Smooth muscle cell (in vitro differentiated cells): ENCODE results near the gene DCLK3. TPM values are rescaled to one million over a fixed set of nuclear protein-coding genes. Genes with fewer than 3 reads are reported as not detected.
A peak's percentile ranks its signal among the peaks of the same experiment; 100 is the strongest.

Experiments used
- DNase-seq: peaks from one replicate; lab custom pipeline; 2025; ENCODE audit not compliant: unreplicated experiment; lab: John Stamatoyannopoulos, UW
- H2AFZ ChIP-seq: fragments of 200-600 bp; sonication (generic); 2 replicates; pipeline ENCODE4 v1.6.0; 2016; ENCODE audit warnings: antibody characterized with exemption, low read depth, mild to moderate bottlenecking
- H3F3A ChIP-seq: fragments of 200-600 bp; sonication (generic); 2 replicates; pipeline ENCODE4 v1.6.0; 2017; ENCODE audit warnings: antibody characterized with exemption, low read depth
- H3K27ac ChIP-seq: fragments of 200-600 bp; sonication (generic); 2 replicates; pipeline ENCODE4 v1.5.1; 2016; ENCODE audit warnings: low read depth, mild to moderate bottlenecking
- H3K27me3 ChIP-seq: fragments of 200-600 bp; sonication (generic); 2 replicates; pipeline ENCODE4 v1.6.1; 2016; ENCODE audit warnings: low read depth, mild to moderate bottlenecking
- H3K36me3 ChIP-seq: fragments of 200-600 bp; sonication (generic); 2 replicates; pipeline ENCODE4 v1.5.1; 2016; ENCODE audit warnings: low read depth
- H3K4me1 ChIP-seq: fragments of 200-600 bp; sonication (generic); 2 replicates; pipeline ENCODE4 v1.5.1; 2016; ENCODE audit warnings: low read depth
- H3K4me2 ChIP-seq: fragments of 200-600 bp; sonication (generic); 2 replicates; pipeline ENCODE4 v1.6.0; 2016; ENCODE audit warnings: mild to moderate bottlenecking
- H3K4me3 ChIP-seq: fragments of 200-600 bp; sonication (generic); 2 replicates; pipeline ENCODE4 v1.5.1; 2016; ENCODE audit warnings: mild to moderate bottlenecking
- H3K79me2 ChIP-seq: fragments of 200-600 bp; sonication (generic); 2 replicates; pipeline ENCODE4 v1.6.0; 2016; ENCODE audit warnings: low read depth, mild to moderate bottlenecking
- H3K9ac ChIP-seq: fragments of 200-600 bp; sonication (generic); 2 replicates; pipeline ENCODE4 v1.6.0; 2016; ENCODE audit warnings: low read depth
- H3K9me3 ChIP-seq: fragments of 200-600 bp; sonication (generic); replicated peaks from 2 replicates; pipeline ENCODE4 v1.5.1; 2016; ENCODE audit warnings: low read depth
- H4K20me1 ChIP-seq: fragments of 200-600 bp; sonication (generic); 2 replicates; pipeline ENCODE4 v1.6.0; 2016; ENCODE audit warnings: low read depth
- WGBS: methylation state at CpG from one replicate; pipeline ENCODE4 v1.1.7; 2016; ENCODE audit warnings: low lambda C conversion rate; 5-methylcytosine and 5-hydroxymethylcytosine counted together
- polyA plus RNA-seq: library from polyadenylated mRNA; unstranded; fragments of >200 nt; fragmentation: Nextera tagmentation; extraction: Ambion mirVana; gene quantifications from 2 replicates; pipeline ENCODE4 v1.2.1, GENCODE V29; 2016
- total RNA-seq: library from RNA; depleted of rRNA; stranded (reverse); fragments of >200 nt; gene quantifications from 2 replicates; pipeline ENCODE4 v1.2.3, GENCODE V29; 2014
- TF ChIP-seq, protein P1 (sequence below): fragments of 200-600 bp; sonication (generic); IDR thresholded peaks from 2 replicates; pipeline ENCODE4 v1.5.1; 2017; ENCODE audit warnings: borderline replicate concordance, mild to moderate bottlenecking, antibody characterized with exemption; ENCODE audit not compliant: insufficient read depth, poor library complexity, severe bottlenecking

DCLK3 gene
- total and polyA plus RNA-seq, 2 experiments from 2014 or later = not detected

DNA sequence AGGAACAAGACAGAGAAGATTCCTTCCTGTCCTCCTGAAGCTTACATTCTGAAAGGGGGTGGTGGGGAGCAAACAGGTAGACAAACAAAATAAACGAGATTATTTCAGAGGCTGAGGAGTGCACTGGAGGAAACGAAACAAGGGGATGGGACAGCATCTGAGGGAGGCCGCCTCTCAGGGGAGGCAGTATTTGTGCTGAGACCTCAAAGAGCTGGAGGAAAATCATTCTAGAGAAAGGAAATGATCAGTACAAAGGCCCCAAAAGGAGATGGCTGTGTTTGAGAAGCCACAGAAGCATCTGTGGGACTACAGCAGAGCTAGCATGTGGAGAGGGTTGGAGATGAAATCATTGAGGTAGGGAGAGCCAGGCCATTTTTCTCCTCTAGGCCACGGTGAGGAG is 55.1 kb downstream of the DCLK3 start:
- H3K27ac ChIP-seq = no peak overlapping the region
- no peak for DNase-seq
- H3K27me3 ChIP-seq = peaks cover 11% of the 10 kb centered on the region
- no peaks in the 10 kb centered on the region for H3K36me3 ChIP-seq
- H3F3A ChIP-seq = no peaks in the 10 kb centered on the region
- no peak overlapping the region for H3K4me2 ChIP-seq
- TF ChIP-seq, protein P1, sequence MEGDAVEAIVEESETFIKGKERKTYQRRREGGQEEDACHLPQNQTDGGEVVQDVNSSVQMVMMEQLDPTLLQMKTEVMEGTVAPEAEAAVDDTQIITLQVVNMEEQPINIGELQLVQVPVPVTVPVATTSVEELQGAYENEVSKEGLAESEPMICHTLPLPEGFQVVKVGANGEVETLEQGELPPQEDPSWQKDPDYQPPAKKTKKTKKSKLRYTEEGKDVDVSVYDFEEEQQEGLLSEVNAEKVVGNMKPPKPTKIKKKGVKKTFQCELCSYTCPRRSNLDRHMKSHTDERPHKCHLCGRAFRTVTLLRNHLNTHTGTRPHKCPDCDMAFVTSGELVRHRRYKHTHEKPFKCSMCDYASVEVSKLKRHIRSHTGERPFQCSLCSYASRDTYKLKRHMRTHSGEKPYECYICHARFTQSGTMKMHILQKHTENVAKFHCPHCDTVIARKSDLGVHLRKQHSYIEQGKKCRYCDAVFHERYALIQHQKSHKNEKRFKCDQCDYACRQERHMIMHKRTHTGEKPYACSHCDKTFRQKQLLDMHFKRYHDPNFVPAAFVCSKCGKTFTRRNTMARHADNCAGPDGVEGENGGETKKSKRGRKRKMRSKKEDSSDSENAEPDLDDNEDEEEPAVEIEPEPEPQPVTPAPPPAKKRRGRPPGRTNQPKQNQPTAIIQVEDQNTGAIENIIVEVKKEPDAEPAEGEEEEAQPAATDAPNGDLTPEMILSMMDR = no peak
- no peaks in the 10 kb centered on the region for H4K20me1 ChIP-seq
- no peaks in the 10 kb centered on the region for H3K9me3 ChIP-seq
- H3K9ac ChIP-seq = no peak overlapping the region
- no peak overlapping the region for H2AFZ ChIP-seq
- no peak overlapping the region for H3K4me3 ChIP-seq
- H3K4me1 ChIP-seq = no peaks in the 10 kb centered on the region
- no peaks in the 10 kb centered on the region for H3K79me2 ChIP-seq
- WGBS = 87% methylated on average over 4 of the region's 4 CpGs

DNA sequence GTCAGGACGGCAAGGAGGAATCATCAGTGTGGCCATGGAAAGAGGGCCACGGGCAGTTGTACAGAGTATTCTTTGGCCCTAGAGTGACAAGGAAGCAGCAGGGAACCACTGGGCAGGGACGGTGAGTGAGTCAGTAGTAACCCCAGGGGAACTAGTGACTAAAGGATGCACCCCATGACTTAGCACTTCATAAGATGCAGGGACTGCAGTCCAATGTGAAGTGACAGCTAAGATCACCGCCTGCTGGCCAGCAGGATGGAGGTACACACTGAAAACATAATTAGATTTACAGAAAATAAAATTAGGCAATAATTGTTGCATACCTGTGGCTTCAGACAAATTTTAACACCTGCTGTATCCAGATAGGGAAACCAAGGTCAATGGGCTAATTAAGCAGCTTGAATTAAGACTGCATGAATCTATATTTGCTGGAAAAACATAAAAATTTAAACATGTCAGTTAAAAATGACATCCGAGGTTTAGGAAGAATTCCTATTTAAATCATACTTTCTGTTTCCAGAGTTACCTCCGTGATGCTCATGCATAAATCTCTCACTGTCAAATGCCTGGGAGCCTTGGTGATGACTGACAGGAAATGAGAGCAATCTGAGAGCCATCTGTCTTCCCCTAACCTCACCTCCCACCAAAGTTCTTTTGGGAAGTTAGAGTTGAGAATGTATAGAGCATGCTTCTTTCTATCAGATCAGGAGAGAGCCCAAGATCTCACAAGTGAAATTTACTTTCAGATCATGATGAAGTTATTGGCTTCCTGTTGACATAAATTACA is 56.5 kb downstream of the DCLK3 start:
- Histone ChIP-seq H3K4me3 (no peak overlapping the region), H3K9ac (no peak overlapping the region), H3K27ac (no peak overlapping the region), H3K79me2 (no peaks in the 10 kb centered on the region), H4K20me1 (no peaks in the 10 kb centered on the region), H3F3A (no peaks in the 10 kb centered on the region), H3K4me2 (no peak overlapping the region), H3K4me1 (no peaks in the 10 kb centered on the region), H3K36me3 (no peaks in the 10 kb centered on the region), H3K9me3 (no peaks in the 10 kb centered on the region), H2AFZ (no peak overlapping the region), H3K27me3 (peaks cover 11% of the 10 kb centered on the region)
- no peak for DNase-seq
- TF ChIP-seq, protein P1 = peak; percentile 11
- whole genome bisulfite sequencing = 75% methylated on average over 6 of the region's 6 CpGs

DNA sequence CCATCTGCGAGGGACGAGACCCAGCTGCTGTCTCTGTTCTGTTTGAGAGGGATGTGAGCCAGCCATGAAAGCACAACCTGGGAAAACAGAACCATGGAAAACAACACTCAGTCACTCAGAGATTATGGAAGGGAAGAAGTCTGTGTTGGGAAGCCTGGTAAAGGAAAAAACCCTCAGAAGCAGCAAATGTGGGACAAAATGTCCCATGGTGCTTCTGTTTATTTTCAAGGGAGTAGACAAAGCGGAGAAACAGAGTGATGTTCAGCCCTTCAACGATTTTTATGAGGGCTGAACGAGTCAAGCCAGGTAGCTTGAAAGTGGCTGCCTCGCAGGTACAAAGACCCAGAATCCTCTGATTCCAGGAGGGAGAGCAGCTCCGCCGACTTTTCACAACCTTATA is 59.3 kb downstream of the DCLK3 start:
- Histone ChIP-seq H4K20me1 (no peaks in the 10 kb centered on the region), H3K4me2 (no peak overlapping the region), H3K9me3 (no peaks in the 10 kb centered on the region), H2AFZ (no peak overlapping the region), H3K9ac (no peak overlapping the region), H3K27me3 (peaks cover 6% of the 10 kb centered on the region), H3K36me3 (no peaks in the 10 kb centered on the region), H3F3A (no peaks in the 10 kb centered on the region), H3K27ac (no peak overlapping the region), H3K4me3 (no peak overlapping the region), H3K4me1 (no peaks in the 10 kb centered on the region), H3K79me2 (no peaks in the 10 kb centered on the region)
- TF ChIP-seq, protein P1 = no peak
- no peak for DNase-seq
- WGBS = 79% methylated on average over 8 of the region's 8 CpGs

DNA sequence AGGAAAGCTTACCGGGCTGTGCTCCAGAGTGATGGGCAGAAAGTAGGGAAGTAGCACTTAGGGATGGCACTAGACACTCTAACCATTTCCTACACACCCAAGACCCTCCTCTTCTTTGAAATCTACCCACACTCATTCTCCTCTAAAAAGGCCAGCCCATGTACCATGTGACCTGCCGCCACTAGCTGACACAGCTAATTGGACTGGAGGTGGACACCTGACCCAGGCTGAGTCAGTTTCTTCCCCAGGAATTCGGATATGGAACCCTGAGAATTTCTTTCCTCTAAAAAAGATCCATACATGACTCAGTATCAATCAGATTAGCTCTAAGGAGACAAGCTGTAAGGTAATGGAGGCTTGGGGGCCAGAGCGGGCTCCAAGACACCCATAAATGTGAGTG is 60.1 kb downstream of the DCLK3 start:
- TF ChIP-seq, protein P1 = no peak
- Histone ChIP-seq H4K20me1 (no peaks in the 10 kb centered on the region), H2AFZ (no peak overlapping the region), H3K27me3 (peaks cover 6% of the 10 kb centered on the region), H3K9ac (no peak overlapping the region), H3K4me1 (no peaks in the 10 kb centered on the region), H3K4me3 (no peak overlapping the region), H3K27ac (no peak overlapping the region), H3K36me3 (no peaks in the 10 kb centered on the region), H3K79me2 (no peaks in the 10 kb centered on the region), H3K4me2 (no peak overlapping the region), H3F3A (no peaks in the 10 kb centered on the region), H3K9me3 (no peaks in the 10 kb centered on the region)
- no peak for DNase-seq
- WGBS = 89% methylated on average over 4 of the region's 4 CpGs
